SU-DHL-6 (cell line): ENCODE data around the gene GSS.

ENCODE experiments used
- H2AFZ ChIP-seq: fragments of 200-600 bp; sonication (generic); 2 replicates; pipeline ENCODE4 v1.6.1; 2014; ENCODE audit warnings: low read depth, mild to moderate bottlenecking, moderate library complexity, mixed read lengths, antibody characterized with exemption, low read length; ENCODE audit not compliant: severe bottlenecking
- H3F3A ChIP-seq: fragments of 200-600 bp; shearing (Covaris generic); 2 replicates; pipeline ENCODE4 v1.6.0; 2016; ENCODE audit warnings: antibody characterized with exemption, mild to moderate bottlenecking; ENCODE audit not compliant: insufficient read depth
- H3K27ac ChIP-seq: fragments of 200-600 bp; sonication (generic); 2 replicates; pipeline ENCODE4 v1.5.1; 2016; ENCODE audit warnings: low read depth, mild to moderate bottlenecking, low read length, moderate library complexity, mixed read lengths
- H3K27me3 ChIP-seq: fragments of 200-600 bp; sonication (generic), shearing (Covaris generic); 2 replicates; pipeline ENCODE4 v1.6.0; 2014; ENCODE audit warnings: mild to moderate bottlenecking, low read length
- H3K36me3 ChIP-seq: fragments of 200-600 bp; sonication (generic); 2 replicates; pipeline ENCODE4 v1.6.1; 2014; ENCODE audit warnings: mild to moderate bottlenecking, low read length, mixed read lengths
- H3K4me2 ChIP-seq: fragments of 300-600, 200-600 bp; shearing (Covaris generic), sonication (generic); 2 replicates; pipeline ENCODE4 v1.6.0; 2014; ENCODE audit warnings: low read length, low read depth, mild to moderate bottlenecking; ENCODE audit not compliant: poor library complexity, severe bottlenecking
- H3K4me3 ChIP-seq: fragments of 200-600 bp; sonication (generic); 2 replicates; pipeline ENCODE4 v1.5.1; 2014; ENCODE audit warnings: antibody characterized with exemption, low read length, mild to moderate bottlenecking, mixed read lengths; ENCODE audit not compliant: insufficient read depth, poor library complexity, severe bottlenecking
- H3K79me2 ChIP-seq: fragments of 200-600 bp; sonication (generic); 2 replicates; pipeline ENCODE4 v1.6.1; 2014; ENCODE audit warnings: mild to moderate bottlenecking, low read length, moderate library complexity; ENCODE audit not compliant: insufficient read depth
- H3K9ac ChIP-seq: fragments of 200-600 bp; sonication (generic); 2 replicates; pipeline ENCODE4 v1.7.0; 2014; ENCODE audit warnings: mild to moderate bottlenecking, low read length
- H3K9me2 ChIP-seq: fragments of 200-600 bp; sonication (generic); replicated peaks from 2 replicates; pipeline ENCODE4 v1.6.1; 2014; ENCODE audit warnings: low read length; ENCODE audit not compliant: insufficient read depth
- H3K9me3 ChIP-seq: fragments of 200-600 bp; sonication (generic); 2 replicates; pipeline ENCODE4 v1.6.1; 2014; ENCODE audit warnings: low read length, mixed read lengths; ENCODE audit not compliant: insufficient read depth
- H4K20me1 ChIP-seq: fragments of 200-600 bp; sonication (generic); 2 replicates; pipeline ENCODE4 v1.6.1; 2014; ENCODE audit warnings: low read depth, mild to moderate bottlenecking, antibody characterized with exemption, low read length, moderate library complexity, mixed read lengths
- EZH2phosphoT487 ChIP-seq: fragments of 200-600 bp; sonication (generic), shearing (Covaris generic); conservative IDR thresholded peaks from 2 replicates; pipeline ENCODE4 v1.6.1; 2018; ENCODE audit warnings: mild to moderate bottlenecking, antibody characterized with exemption, low read length, moderate library complexity, mixed read lengths
- TF ChIP-seq, protein P1 (sequence below): fragments of 200-600 bp; sonication (generic); IDR thresholded peaks from one replicate; pipeline ENCODE4 v1.5.1; 2017; ENCODE audit warnings: antibody characterized with exemption, mild to moderate bottlenecking, low read length, moderate library complexity; ENCODE audit not compliant: insufficient read depth, poor library complexity, severe bottlenecking

GSS gene

DNA sequence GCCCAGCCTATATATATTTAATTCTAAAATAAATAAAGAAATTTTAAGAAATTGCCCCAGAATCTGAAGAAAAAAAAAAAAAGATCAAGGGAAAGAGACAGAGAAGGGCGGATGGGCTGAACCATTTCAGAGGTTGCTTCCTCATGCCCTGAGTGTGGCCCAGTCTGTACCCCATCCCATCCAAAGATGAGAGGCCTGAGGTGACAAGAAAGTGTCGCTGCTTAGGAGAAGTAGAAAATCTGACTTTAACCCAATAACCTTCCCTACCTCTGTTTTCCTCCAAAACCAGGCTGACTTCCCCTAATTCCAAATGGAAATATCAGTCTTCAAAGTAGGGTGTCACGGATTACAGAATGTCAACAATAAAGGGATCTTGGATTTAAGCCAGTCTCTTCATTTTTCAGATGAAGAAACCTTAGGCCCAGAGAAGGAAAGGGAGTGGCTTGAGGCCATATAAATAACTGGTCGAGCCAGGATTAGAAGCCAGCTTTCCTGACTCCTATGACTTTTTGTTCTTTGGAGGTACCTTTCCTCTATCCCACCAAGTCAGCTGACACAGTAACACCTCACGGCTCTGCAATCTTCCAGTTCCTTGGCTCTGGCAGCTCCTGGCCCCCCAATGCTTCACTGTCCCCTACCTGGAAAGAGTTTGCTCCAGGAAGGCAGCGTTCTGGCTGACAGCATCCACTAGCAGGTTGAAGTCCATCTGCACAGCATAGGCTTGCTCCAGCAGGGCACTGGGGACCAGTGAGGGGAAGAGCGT, 10.1 kb downstream of the GSS start:
- H4K20me1 ChIP-seq = no peaks in the 10 kb centered on the region
- H3F3A ChIP-seq = no peaks in the 10 kb centered on the region
- H3K9ac ChIP-seq = no peak overlapping the region
- no peak overlapping the region for H3K4me3 ChIP-seq
- no peaks in the 10 kb centered on the region for H3K9me3 ChIP-seq
- no peaks in the 10 kb centered on the region for H3K27me3 ChIP-seq
- H3K4me2 ChIP-seq = no peak overlapping the region
- H3K27ac ChIP-seq = no peak overlapping the region
- H3K79me2 ChIP-seq = no peaks in the 10 kb centered on the region
- H3K36me3 ChIP-seq = peaks cover 5% of the 10 kb centered on the region; the same call in 1 of the 2 replicates
- H3K9me2 ChIP-seq = no peaks in the 10 kb centered on the region
- no peak overlapping the region for H2AFZ ChIP-seq
- no peak for TF ChIP-seq EZH2phosphoT487
- TF ChIP-seq, protein P1, sequence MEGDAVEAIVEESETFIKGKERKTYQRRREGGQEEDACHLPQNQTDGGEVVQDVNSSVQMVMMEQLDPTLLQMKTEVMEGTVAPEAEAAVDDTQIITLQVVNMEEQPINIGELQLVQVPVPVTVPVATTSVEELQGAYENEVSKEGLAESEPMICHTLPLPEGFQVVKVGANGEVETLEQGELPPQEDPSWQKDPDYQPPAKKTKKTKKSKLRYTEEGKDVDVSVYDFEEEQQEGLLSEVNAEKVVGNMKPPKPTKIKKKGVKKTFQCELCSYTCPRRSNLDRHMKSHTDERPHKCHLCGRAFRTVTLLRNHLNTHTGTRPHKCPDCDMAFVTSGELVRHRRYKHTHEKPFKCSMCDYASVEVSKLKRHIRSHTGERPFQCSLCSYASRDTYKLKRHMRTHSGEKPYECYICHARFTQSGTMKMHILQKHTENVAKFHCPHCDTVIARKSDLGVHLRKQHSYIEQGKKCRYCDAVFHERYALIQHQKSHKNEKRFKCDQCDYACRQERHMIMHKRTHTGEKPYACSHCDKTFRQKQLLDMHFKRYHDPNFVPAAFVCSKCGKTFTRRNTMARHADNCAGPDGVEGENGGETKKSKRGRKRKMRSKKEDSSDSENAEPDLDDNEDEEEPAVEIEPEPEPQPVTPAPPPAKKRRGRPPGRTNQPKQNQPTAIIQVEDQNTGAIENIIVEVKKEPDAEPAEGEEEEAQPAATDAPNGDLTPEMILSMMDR = no peak

DNA sequence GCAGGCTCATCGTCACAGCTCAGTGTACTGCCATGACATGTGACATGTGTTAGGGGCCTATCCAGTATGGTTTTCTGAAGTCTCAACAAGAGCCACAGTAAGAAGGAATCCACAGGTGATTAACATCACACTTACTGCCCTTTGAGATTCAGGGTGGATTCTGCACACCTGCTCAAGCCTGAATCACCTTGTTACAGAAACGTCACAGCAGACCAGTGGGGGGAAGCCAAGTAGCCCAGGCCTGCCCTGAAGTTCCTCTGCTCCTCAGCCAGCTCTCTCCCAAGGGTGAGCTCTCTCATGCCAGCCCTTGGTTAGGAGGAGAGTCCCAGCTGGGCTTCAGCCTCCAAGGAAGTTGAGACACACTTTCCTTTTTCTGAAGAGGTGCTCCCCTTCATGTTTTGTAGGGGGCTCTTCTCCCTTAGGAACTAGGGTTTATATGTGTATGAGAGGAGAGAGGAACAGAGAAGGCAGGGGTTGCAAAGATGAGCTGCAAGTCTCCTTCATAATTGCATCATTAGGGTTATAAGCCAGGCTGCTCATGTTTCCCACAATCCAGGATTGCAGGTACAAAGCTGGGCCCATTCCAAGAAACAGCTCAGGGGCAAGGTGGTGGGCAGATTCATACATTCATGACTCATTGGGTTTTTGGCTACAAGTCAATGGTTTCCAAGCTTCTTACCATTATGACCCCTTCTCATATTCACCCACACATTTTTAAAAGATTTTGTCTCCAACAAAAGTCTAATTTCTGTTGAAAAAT, 11.6 kb downstream of the GSS start:
- H4K20me1 ChIP-seq = no peaks in the 10 kb centered on the region

GRCh38 chr20:34942301-34942700, 13.3 kb downstream of the GSS start:
- Histone ChIP-seq H3K36me3 (no peaks in the 10 kb centered on the region), H3K79me2 (no peaks in the 10 kb centered on the region), H4K20me1 (no peaks in the 10 kb centered on the region), H3K27ac (no peak overlapping the region), H3K9me2 (no peaks in the 10 kb centered on the region), H3K4me3 (no peak overlapping the region), H3K9ac (no peak overlapping the region), H3F3A (no peaks in the 10 kb centered on the region), H3K9me3 (no peaks in the 10 kb centered on the region), H3K27me3 (no peaks in the 10 kb centered on the region), H2AFZ (no peak overlapping the region), H3K4me2 (no peak overlapping the region)
- TF ChIP-seq, protein P1 = no peak
- TF ChIP-seq EZH2phosphoT487 = no peak

More for the DNA sequence above, 11.6 kb downstream of the GSS start:
- no peaks in the 10 kb centered on the region for H3K9me2 ChIP-seq
- no peak overlapping the region for H3K4me3 ChIP-seq
- H3K27me3 ChIP-seq = no peaks in the 10 kb centered on the region
- H3K9ac ChIP-seq = no peak overlapping the region
- H3K79me2 ChIP-seq = no peaks in the 10 kb centered on the region
- no peak overlapping the region for H2AFZ ChIP-seq
- H3K27ac ChIP-seq = no peak overlapping the region
- H3F3A ChIP-seq = no peaks in the 10 kb centered on the region
- no peaks in the 10 kb centered on the region for H3K36me3 ChIP-seq
- no peak for TF ChIP-seq EZH2phosphoT487
- TF ChIP-seq, protein P1 = no peak
- no peak overlapping the region for H3K4me2 ChIP-seq
- H3K9me3 ChIP-seq = no peaks in the 10 kb centered on the region
